Karpas-422 (cell line): ENCODE data around the gene EPHB6. TPM values are rescaled to one million over a fixed set of nuclear protein-coding genes. Genes with fewer than 3 reads are reported as not detected.

Experiments
- DNase-seq: peaks from one replicate; pipeline ENCODE4 v3.0.0-alpha.2; 2015
- H2AFZ ChIP-seq: fragments of 200-600 bp; sonication (generic); 2 replicates; pipeline ENCODE4 v1.6.1; 2014; ENCODE audit warnings: antibody characterized with exemption, low read length, mixed read lengths
- H3K27ac ChIP-seq: fragments of 200-600 bp; sonication (generic); 2 replicates; pipeline ENCODE4 v1.5.1; 2014; ENCODE audit warnings: mild to moderate bottlenecking, low read length, moderate library complexity
- H3K27me3 ChIP-seq: fragments of 200-600 bp; sonication (generic); 2 replicates; pipeline ENCODE4 v1.6.1; 2014; ENCODE audit warnings: low read length, mixed read lengths
- H3K36me3 ChIP-seq: fragments of 200-600 bp; sonication (generic); 2 replicates; pipeline ENCODE4 v1.6.1; 2014; ENCODE audit warnings: low read length, mixed read lengths; ENCODE audit not compliant: insufficient read depth
- H3K4me1 ChIP-seq: fragments of 200-600 bp; sonication (generic); 2 replicates; pipeline ENCODE4 v1.6.1; 2014; ENCODE audit warnings: mild to moderate bottlenecking, low read length, mixed read lengths
- H3K4me2 ChIP-seq: fragments of 200-600 bp; sonication (generic); 2 replicates; pipeline ENCODE4 v1.6.1; 2014; ENCODE audit warnings: low read length, low read depth, mild to moderate bottlenecking; ENCODE audit not compliant: poor library complexity, severe bottlenecking
- H3K4me3 ChIP-seq: fragments of 200-600 bp; sonication (generic); 2 replicates; pipeline ENCODE4 v1.5.1; 2014; ENCODE audit warnings: mild to moderate bottlenecking, antibody characterized with exemption, low read length, mixed read lengths
- H3K79me2 ChIP-seq: fragments of 200-600 bp; sonication (generic); 2 replicates; pipeline ENCODE4 v1.6.1; 2014; ENCODE audit warnings: mild to moderate bottlenecking, low read length, mixed read lengths
- H3K9ac ChIP-seq: fragments of 200-600 bp; sonication (generic); 2 replicates; pipeline ENCODE4 v1.6.0; 2014; ENCODE audit warnings: low read length
- H3K9me2 ChIP-seq: fragments of 200-600 bp; sonication (generic), shearing (Covaris generic); replicated peaks from 2 replicates; pipeline ENCODE4 v1.6.0; 2014; ENCODE audit warnings: mild to moderate bottlenecking, low read length, moderate library complexity; ENCODE audit not compliant: insufficient read depth
- H3K9me3 ChIP-seq: fragments of 300-700, 200-600 bp; sonication (generic); 2 replicates; pipeline ENCODE4 v1.6.1; 2014; ENCODE audit warnings: low read length, mixed read lengths
- H4K20me1 ChIP-seq: fragments of 200-600 bp; sonication (generic); 2 replicates; pipeline ENCODE4 v1.6.1; 2014; ENCODE audit warnings: mild to moderate bottlenecking, antibody characterized with exemption, low read length, low read depth; ENCODE audit not compliant: insufficient read depth
- total RNA-seq: library from RNA; depleted of rRNA; stranded (reverse); fragments of >200 nt; shearing (Covaris generic); gene quantifications from 2 replicates; pipeline ENCODE4 v1.2.3, GENCODE V29; 2014; ENCODE audit warnings: low replicate concordance

The EPHB6 gene
- total RNA-seq, 1 experiment from 2014 or later: not detected

GRCh38 chr7:142822714-142823113 is 32.2 kb upstream of the EPHB6 start:
- H3K27ac ChIP-seq: no peak overlapping the region
- no peak overlapping the region for H2AFZ ChIP-seq

GRCh38 chr7:142827951-142828500 is 26.9 kb upstream of the EPHB6 start:
- no peak overlapping the region for H3K4me2 ChIP-seq

More at GRCh38 chr7:142822714-142823113, 32.2 kb upstream of the EPHB6 start:
- Histone ChIP-seq H3K4me1 (no peaks in the 10 kb centered on the region), H3K36me3 (no peaks in the 10 kb centered on the region), H3K9me3 (no peaks in the 10 kb centered on the region), H3K27me3 (no peaks in the 10 kb centered on the region), H4K20me1 (no peaks in the 10 kb centered on the region), H3K79me2 (no peaks in the 10 kb centered on the region), H3K9ac (no peak overlapping the region), H3K4me3 (no peak overlapping the region), H3K9me2 (no peaks in the 10 kb centered on the region), H3K4me2 (no peak overlapping the region)
- no peak for DNase-seq

GRCh38 chr7:142832417-142832816 is 22.5 kb upstream of the EPHB6 start:
- Histone ChIP-seq H3K36me3 (no peaks in the 10 kb centered on the region), H2AFZ (no peak overlapping the region), H3K4me3 (no peak overlapping the region), H3K9me3 (no peaks in the 10 kb centered on the region), H3K27ac (no peak overlapping the region), H3K4me2 (no peak overlapping the region), H3K9ac (no peak overlapping the region), H3K9me2 (no peaks in the 10 kb centered on the region), H3K4me1 (no peaks in the 10 kb centered on the region), H4K20me1 (no peaks in the 10 kb centered on the region), H3K79me2 (no peaks in the 10 kb centered on the region), H3K27me3 (no peaks in the 10 kb centered on the region)
- no peak for DNase-seq

More at GRCh38 chr7:142827951-142828500, 26.9 kb upstream of the EPHB6 start:
- Histone ChIP-seq H3K4me1 (no peaks in the 10 kb centered on the region), H4K20me1 (no peaks in the 10 kb centered on the region), H3K9me2 (no peaks in the 10 kb centered on the region), H3K27me3 (no peaks in the 10 kb centered on the region), H3K27ac (no peak overlapping the region), H3K36me3 (no peaks in the 10 kb centered on the region), H3K9me3 (no peaks in the 10 kb centered on the region), H3K9ac (no peak overlapping the region), H3K4me3 (no peak overlapping the region), H2AFZ (no peak overlapping the region), H3K79me2 (no peaks in the 10 kb centered on the region)
- no peak for DNase-seq

GRCh38 chr7:142833174-142834048 is 21.5 kb upstream of the EPHB6 start:
- Histone ChIP-seq H4K20me1 (no peaks in the 10 kb centered on the region), H2AFZ (no peak overlapping the region), H3K9me2 (no peaks in the 10 kb centered on the region)

GRCh38 chr7:142835487-142835886 is 19.4 kb upstream of the EPHB6 start:
- no peaks in the 10 kb centered on the region for H3K79me2 ChIP-seq
- no peak overlapping the region for H3K27ac ChIP-seq
- H3K4me3 ChIP-seq: no peak overlapping the region
- H3K9me3 ChIP-seq: no peaks in the 10 kb centered on the region
- no peak overlapping the region for H2AFZ ChIP-seq
- no peaks in the 10 kb centered on the region for H4K20me1 ChIP-seq
- no peak for DNase-seq
- no peak overlapping the region for H3K9ac ChIP-seq
- no peaks in the 10 kb centered on the region for H3K4me1 ChIP-seq
- H3K9me2 ChIP-seq: no peaks in the 10 kb centered on the region
- no peaks in the 10 kb centered on the region for H3K27me3 ChIP-seq
- H3K36me3 ChIP-seq: no peaks in the 10 kb centered on the region
- no peak overlapping the region for H3K4me2 ChIP-seq

More at GRCh38 chr7:142833174-142834048, 21.5 kb upstream of the EPHB6 start:
- Histone ChIP-seq H3K4me3 (no peak overlapping the region), H3K4me1 (no peaks in the 10 kb centered on the region), H3K27me3 (no peaks in the 10 kb centered on the region), H3K27ac (no peak overlapping the region), H3K79me2 (no peaks in the 10 kb centered on the region), H3K9ac (no peak overlapping the region), H3K36me3 (no peaks in the 10 kb centered on the region), H3K4me2 (no peak overlapping the region), H3K9me3 (no peaks in the 10 kb centered on the region)
- no peak for DNase-seq

GRCh38 chr7:142836426-142836825 is 18.4 kb upstream of the EPHB6 start:
- H3K4me2 ChIP-seq: no peak overlapping the region
- H3K9me2 ChIP-seq: no peaks in the 10 kb centered on the region
- H2AFZ ChIP-seq: no peak overlapping the region
- H3K79me2 ChIP-seq: no peaks in the 10 kb centered on the region
- H3K4me3 ChIP-seq: no peak overlapping the region
- no peaks in the 10 kb centered on the region for H3K27me3 ChIP-seq
- H3K9me3 ChIP-seq: no peaks in the 10 kb centered on the region
- no peak for DNase-seq
- no peaks in the 10 kb centered on the region for H3K36me3 ChIP-seq
- H3K27ac ChIP-seq: no peak overlapping the region
- H3K9ac ChIP-seq: no peak overlapping the region
- no peaks in the 10 kb centered on the region for H4K20me1 ChIP-seq
- H3K4me1 ChIP-seq: no peaks in the 10 kb centered on the region

- Histone ChIP-seq H2AFZ (no peak overlapping the region), H4K20me1 (no peaks in the 10 kb centered on the region), H3K27me3 (no peaks in the 10 kb centered on the region), H3K9ac (no peak overlapping the region), H3K27ac (no peak overlapping the region), H3K4me2 (no peak overlapping the region), H3K4me1 (no peaks in the 10 kb centered on the region), H3K4me3 (no peak overlapping the region), H3K9me2 (no peaks in the 10 kb centered on the region), H3K9me3 (no peaks in the 10 kb centered on the region), H3K79me2 (no peaks in the 10 kb centered on the region), H3K36me3 (no peaks in the 10 kb centered on the region)
- no peak for DNase-seq
Measured at GRCh38 chr7:142838461-142839213, 16.2 kb upstream of the EPHB6 start.

- Histone ChIP-seq H3K79me2 (no peaks in the 10 kb centered on the region), H3K4me2 (no peak overlapping the region), H3K9me3 (no peaks in the 10 kb centered on the region), H3K27me3 (no peaks in the 10 kb centered on the region), H3K36me3 (no peaks in the 10 kb centered on the region), H3K4me1 (no peaks in the 10 kb centered on the region), H2AFZ (no peak overlapping the region), H4K20me1 (no peaks in the 10 kb centered on the region), H3K27ac (no peak overlapping the region), H3K9ac (no peak overlapping the region), H3K4me3 (no peak overlapping the region), H3K9me2 (no peaks in the 10 kb centered on the region)
- no peak for DNase-seq
Measured at GRCh38 chr7:142842251-142842766, 12.6 kb upstream of the EPHB6 start.
